Suppressor macrophage treated with lipopolysaccharide for 4 hours (primary cell): ENCODE results near the gene CDC27.
"Not testable (repeated sequence)": the region's sequence is repeated elsewhere in the genome, so short reads cannot be mapped to it uniquely, and the experiment has no call there.

Experiments used
- DNase-seq: peaks from one replicate; pipeline ENCODE4 v3.0.0-alpha.2; 2020

The CDC27 gene

DNA sequence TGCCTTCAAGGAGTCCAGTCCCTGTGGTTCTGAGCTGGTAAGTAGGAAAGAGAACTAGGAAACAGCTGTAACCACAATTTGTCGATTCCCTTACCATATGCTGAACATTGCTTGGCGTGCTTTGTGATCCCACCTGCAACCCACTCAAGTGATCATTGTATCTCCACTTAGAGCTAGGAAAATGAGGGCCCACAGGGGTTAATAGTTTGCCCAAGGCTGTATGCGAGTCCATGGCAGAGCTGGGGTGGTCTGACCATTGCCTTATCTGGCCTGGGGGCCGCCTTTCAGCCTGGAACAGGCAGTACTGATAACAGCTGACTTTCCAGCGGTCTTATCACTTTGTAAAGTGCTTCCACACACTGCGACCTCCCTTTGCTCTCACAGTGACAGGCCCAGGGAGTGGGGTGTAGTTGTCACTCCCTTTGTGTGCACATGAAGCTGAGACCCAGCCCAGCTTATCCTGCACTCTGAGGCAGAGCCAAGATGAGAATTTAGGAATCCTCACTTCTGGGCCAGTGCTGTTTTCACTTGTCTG, 29.9 kb upstream of the CDC27 start:
- no peak for DNase-seq

DNA sequence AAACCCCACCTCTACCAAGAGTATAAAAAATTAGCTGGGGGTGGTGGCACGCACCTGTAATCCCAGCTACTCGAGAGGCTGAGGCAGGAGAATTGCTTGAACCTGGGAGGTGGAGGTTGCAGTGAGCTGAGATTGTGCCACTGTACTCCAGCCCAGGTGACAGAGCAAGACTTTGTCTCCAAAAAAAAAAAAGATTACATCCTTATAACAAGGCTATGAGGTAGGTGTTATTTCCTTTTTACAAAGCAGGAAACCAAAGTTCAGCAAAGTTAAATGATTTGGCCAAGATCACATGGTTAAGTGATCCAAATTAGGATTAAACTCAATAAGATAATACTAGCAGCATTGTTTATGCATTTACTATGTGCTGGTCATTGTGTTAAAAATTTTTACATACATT, 28.2 kb upstream of the CDC27 start:
- DNase-seq: not testable (repeated sequence)

DNA sequence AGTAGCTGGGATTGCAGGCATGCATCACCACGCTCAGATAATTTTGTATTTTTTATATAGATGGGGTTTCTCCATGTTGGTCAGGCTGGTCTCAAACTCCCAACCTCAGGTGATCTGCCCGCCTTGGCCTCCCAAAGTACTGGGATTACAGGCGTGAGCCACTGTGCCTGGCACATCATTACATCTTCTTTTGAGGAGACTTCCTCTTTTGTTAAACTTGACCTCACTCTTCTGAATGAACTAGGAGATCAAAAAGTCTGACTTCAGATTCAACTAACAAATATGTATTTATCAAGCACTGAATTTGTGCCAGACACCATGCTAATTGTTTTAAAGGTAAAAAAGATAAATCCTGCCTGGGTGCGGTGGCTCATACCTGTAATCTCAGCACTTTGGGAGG, 27.7 kb upstream of the CDC27 start:
- not testable (repeated sequence) for DNase-seq

DNA sequence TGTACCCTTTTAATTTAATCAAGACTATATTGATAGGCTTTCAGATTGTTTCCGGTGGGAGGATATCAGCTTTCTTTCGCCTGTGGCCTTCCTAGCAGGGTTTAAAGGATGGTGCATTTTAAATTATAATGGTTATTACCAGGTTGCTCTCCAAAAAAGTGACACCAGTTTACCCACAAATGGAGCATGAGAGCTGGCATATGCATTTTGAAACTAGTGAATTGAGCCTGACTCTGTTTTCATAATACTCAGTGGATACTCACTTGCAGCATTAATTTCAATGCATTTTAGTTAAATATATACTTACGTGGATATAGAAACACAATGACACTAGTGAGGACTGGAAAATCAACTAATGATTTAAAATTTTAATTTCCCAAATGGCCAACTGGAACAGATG, 25.8 kb upstream of the CDC27 start:
- DNase-seq: no peak

DNA sequence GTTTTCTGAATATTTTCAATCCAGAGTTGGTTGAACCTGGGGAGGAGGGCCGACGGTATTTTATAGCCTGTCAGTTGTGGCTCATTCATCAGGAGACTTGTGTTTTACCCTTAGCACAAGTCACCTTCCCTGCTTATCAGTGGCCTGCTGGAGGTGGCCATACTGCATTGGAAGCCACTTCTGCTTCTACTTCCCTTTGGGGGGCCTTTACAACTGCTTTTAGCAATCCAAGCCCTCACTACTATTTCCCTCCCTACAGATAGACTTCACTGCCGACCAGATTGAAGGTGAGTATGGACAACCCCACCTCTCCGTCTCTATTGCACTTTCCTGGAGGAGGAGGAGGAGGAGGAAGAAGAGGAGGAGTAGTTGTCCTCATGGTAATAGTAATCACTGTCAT, 24.4 kb upstream of the CDC27 start:
- no peak for DNase-seq

DNA sequence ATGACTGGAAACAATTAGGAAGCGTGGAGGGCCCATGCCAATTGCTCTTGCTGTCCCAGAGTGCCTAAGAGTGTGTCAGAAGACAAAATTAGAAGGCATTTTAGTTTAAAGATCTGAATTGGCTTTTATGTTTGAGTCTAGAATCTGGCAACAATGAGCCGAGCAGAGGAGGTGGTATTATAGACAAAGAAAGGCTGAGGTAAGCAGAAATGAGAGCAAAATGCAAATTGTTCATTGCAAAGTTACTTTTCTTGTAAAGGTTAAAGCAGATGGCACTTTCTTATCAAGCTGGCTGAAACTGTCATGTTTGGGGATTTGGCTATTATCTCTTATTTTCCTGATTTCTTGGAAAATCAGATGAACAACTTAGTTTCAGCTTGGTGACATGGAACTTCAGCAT, 23.4 kb upstream of the CDC27 start:
- DNase-seq: no peak

DNA sequence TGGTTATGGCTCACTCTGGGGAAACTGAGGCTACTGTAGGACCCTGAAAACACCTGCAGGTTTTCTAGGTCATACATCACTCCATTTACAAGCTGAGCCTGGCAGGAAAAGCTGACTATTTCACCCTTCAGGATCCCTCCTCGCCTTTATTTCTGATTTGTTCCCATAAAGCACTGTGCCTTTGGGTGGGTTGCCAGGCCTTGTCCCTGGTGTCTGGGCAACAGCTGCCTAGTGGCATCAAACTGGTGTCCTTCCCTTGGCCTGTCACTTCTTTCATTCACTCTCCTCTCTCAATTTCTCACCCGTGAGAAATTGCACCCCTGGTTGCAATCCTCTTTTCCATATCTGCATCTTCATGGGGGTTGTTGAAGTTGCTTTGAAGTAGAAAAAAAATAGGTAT, 21.7 kb upstream of the CDC27 start:
- no peak for DNase-seq

DNA sequence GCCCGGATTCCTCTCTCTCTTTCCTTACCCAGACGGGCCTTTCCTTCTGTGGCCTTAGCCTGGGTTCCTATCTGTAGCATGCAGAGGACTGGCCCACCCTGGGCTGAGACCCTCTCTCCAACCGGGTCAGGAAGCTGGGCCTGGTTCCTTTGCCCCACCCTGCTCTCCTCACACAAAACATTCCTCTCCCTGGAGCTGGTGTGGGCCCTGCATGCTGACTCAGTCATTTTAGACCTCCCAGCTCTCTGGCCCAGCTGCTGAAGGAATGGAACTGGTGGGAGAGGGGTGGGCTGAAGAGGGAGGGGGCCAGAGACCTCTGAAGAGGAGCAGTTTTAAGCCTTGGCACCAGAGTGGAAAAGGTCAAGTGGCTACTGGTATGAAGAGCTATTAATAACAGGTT, 21.0 kb upstream of the CDC27 start:
- no peak for DNase-seq

DNA sequence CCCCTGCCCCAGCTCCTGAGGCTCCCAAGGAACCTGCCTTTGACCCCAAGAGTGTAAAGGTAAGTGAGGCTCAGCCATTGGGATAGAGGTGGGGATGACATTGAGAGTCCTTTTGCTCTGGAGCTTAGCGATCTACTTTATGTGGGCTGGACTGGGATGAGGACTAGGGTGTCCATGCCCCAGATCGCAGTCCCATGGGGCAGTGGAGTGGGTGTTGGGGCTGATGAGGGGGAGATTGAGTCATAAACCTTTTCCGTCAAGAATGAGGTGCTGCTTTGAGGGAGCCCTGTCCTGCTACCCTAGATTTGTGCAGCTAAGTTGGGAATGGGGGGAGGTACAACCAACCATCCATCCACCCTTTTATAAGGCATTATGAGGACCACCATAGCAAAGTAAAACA, 20.4 kb upstream of the CDC27 start:
- DNase-seq: no peak

DNA sequence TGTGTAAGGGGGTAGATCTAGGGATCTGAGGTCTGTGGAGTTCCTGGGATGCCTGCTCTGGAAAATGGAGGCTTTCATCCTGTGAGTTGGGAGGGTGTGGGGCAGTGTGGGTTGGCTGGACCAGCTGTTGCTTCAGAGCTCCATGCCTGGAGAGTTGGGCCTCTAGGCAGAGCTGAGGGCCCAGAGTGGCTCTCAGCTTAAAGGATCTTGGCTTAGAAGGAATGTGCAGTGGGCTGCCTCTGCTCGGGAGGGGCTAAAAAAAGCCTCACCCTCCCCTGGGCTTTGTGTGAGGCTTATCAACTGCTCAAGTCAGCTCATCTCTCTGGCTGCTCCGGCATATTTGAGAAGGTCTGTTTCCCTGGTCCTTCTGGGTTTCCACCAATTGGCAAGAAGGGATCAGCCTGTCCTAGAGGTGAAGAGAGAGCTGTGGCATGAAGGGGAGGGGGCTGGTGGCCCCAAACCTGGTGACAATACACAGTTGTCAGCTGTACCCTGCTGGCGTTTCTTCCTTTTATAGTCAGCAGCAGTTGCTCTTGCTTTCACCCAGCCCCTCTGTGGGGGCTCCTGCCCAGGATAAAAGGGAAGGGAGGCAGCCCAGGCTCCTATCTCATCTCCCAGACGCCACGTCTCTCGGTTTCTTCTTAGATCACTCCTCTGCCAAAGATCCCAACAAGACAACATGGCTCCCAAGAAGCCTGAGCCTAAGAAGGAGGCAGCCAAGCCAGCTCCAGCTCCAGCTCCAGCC, 19.8 kb upstream of the CDC27 start, which contains the start of gene MYL4:
Gene MYL4, plus strand, starts transcription at position 605 of the 745 bp plus-strand sequence. Its CDS starts 75 bp downstream, at position 680.
- no peak for DNase-seq

DNA sequence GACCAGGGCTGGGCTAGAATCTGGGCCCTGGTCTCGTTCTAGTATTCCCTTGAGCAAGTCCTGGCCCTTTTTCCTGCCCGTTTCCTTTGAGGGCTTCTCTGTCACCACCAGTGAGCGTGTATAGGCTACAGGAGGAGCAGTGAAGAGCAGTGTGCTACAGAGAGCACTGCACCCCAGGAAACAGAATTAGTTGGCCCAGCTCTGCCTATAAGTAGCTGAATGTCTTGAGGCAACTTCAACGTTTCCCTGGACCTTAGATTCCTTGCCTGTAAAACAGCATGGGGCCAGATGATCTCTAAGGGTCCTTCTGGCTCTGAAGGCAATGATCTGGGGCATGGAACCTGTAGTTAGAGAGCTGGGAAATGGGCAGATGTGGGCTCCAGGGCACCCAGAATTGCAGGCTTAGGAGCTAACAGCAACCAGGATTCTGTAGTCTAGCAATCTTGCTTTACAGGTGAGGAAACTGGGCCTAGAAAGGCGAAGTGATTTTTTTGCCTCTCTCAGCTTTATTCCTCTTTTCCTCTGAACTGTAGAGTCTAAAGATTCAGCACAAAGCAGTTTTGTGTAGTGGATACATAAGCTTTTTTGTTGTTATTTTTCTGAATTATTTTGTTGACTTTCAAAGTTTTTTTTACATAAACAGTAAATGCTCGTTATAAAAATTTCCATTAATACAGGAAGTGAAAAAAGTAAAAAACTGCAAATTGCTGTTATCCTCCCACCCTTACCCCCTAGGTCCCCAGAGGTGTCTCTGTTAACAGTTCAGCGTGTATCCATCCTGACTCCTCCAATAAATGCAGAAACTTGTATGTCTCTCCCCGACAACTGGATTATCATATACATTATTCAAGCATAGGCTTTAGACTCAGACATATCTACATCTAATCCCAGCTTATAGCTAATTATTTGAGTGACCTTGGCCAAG, 18.3 kb upstream of the CDC27 start:
- DNase-seq: no peak

DNA sequence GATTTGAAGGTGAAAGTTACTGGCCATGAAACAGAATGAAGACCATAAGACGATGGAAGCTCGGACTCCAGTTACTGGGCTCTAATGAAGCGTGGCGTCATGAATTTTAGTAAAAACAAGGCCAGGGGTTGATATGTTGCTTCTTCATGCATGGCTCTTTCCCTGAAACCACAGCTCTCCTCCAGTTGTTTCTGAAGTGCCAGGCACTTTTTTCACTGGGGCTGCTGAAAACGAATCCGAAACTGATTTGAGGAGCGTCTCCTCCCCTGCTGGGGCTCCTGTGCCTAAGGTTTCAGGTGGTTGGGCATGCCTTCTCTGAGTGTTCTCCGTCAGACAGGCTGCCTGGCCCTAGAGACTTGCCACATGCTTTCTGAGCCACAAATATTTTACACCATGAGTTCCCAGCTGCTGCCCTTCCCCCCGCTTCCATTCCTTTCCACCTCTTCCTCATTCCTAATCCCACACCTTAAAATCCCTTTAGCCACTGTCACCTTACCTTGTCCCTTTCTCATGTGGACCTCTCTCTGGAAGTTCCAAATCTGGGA, 16.4 kb upstream of the CDC27 start:
- peak; percentile 40 for DNase-seq

DNA sequence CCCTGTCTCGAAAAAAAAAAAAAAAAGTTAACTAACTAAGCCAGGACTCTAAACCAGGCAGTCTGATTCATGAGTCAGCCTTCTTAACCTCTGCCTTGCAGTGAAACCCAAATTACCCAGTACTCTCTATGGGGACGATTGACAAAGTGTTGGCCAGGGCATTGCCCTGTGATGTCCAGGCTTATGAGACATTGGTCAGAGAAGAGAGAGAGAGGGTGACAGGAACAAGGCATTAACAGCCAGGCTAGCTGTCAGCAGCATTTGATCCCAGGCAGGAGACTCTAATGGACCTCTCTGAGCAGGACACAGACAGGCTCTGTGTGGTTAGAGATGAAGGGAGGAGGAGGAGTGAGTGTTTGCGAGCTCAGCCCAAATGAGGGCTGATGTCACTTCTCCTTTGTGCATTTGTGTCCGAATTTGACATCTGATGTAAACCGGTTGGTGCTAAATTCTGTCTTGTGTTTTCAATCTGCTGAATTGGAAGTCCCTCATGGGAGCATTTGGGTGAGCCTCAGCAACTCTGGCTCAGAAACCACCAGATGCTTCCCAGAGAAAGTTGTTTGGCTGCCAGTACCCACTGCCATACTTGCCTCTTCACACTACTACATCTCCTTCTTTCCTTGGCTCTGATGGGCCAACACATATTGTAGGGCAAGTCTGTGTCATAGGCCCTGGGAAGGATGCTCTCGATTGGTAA, 15.8 kb upstream of the CDC27 start:
- DNase-seq: peak; percentile 70

DNA sequence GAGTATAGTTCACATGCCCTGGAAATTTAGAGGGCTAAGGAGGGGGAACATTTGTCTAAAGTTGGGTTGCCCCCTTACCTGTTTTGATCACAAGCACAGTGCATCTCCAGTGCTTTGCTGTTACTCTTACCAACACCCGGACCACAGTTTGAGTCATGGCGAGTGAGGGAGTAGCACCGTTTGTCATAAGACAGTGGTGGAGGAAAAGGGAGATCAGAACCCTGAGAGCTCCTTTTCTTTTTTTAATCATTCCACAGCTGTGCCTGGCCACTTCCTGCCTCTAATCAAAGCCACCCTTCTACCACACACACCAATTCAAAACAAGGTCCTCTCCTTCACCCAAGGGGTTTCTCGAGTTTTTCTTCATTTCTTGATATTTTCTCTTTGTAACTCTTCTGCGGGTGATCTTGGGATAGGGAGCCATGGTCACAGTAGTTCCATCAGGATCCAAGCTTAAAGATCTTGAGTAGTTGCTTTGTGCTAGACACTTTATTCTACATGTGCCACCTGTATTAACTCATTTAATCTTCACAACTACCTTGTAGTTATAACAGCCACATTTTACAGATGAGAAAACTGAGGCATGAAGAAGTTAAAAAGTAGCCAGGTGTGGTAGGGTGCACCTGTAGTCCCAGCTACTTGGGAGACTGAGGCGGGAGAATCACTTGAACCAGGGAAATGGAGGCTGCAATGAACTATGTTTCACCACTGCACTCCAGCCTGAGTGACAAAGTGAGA, 15.1 kb upstream of the CDC27 start:
- peak; percentile 13 for DNase-seq

DNA sequence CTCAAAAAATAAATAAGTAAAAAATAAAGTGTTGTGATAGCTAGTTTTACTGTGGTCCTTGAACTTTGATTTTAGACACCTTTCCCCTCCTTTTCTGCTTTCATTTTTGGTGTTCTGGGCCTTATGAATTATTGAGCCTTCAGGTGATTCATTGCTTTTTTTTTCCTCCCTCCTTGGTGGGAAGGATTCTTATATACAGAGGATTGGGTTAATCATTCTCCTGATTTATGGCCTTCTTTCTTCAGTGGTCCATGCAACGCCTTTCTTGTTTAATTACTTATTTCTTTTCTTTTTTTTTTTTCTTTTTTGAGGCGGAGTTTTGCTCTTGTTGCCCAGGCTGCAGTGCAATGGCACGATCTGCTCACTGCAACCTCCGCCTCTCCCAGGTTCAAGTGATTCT, 12.1 kb upstream of the CDC27 start:
- DNase-seq: no peak

DNA sequence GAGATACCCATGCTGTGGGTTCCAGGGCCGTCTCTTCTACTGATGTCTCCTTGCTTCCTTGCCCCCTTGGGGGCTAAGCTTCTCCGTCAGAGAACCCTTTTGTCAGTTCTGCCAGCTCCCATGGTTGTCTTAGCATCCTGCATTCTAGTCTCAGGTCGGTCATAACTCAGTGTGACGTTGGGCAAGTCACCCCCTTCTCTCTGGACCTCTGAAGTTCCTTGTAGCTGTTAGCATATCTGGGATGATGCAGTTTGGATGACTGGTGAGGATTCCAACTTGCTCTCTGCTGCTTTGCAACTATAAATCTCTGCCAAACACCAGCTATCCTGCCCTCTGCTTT, 11.2 kb upstream of the CDC27 start:
- DNase-seq: peak; percentile 48

DNA sequence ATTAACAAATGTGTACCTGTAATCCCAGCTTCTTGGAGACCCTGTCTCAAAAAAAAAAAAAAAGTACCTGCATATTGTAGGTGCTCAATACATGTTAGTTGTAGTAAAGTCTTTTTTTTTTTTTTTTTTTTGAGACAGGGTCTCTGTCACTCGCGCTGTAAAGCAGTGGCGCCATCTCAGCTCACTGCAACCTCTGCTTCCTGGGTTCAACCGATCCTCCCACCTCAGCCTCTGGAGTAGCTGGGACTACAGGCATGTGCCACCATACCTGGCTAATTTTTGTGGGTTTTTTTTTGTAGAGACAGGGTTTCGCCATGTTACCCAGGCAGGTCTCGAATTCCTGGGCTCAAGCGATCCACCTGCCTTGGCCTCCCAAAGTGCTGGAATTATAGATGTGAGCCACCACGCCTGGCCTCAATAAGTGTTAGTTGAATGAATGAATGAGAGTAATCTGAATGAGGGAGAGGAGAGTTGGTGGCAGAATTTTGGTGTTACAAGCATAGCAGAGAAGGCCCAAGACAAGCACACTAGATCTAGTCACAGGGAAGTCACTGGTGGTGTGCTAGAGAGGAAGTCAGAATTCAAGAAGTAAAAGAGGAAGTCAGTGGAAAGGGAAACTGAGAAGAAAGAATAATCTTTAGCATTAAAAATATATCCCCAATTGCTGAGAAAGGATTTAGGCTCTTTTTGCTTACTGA, 10.7 kb upstream of the CDC27 start:
- DNase-seq: peak; percentile 79

DNA sequence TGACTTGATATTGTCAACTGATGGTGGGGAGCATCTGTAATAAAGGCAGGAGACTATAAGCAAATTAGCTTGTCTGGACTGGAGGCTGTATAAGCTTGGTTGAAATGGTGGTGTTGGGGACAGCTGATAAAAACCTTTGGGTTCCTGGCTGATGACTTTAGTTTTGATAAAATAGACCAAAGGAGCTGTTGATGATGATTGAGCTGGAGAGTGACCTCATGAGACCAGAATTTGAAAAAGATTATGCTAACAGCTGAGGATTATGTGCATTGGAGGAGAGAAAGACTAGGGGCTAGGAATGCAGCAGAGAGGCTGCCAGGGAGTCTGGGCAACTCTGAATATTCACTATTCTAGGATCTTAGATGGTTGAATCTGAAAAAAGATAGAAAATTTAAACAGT, 8.7 kb upstream of the CDC27 start:
- no peak for DNase-seq

DNA sequence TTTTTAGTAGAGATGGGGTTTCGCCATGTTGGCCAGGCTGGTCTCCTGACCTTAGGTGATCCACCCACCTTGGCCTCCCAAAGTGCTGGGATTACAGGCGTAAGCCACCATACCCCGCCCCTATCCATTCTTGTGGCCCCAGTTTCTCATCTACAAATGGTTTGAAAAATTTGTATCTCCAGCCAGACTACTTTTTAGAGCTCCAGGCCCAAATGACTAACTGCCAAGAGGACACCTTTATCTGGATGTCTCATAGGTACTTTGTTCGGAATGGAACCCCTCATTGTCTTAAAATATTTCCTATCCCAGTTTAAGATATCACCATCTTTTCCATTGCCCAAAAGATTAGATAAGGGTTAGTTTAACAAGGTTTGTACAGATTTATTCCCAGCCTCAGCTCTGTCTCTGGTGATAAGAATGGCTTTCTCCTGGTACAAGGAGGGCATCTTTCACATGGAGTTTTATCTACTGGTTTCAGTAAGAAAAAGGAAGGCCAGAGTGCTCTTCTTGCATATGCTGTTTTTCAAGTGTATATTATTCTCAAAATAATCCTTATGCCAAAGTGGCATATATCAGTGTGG, 4.9 kb upstream of the CDC27 start:
- no peak for DNase-seq

DNA sequence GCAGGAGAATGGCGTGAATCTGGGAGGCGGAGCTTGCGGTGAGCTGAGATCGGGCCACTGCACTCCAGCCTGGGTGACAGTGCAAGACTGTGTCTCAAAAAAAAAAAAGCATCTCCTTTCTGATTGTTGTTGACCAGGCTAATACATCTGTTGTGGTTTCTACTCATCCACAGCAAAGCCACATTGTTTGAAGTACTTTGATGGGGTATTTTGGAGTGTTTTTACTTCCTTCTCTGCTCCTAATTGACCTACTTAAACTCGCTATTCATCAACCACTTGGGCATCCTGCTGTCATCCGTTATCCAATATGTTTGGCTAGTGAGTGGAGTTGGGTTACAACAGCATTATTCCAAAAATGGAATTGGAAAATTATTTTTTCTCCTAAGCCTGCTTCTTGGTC, 3.5 kb upstream of the CDC27 start:
- no peak for DNase-seq

DNA sequence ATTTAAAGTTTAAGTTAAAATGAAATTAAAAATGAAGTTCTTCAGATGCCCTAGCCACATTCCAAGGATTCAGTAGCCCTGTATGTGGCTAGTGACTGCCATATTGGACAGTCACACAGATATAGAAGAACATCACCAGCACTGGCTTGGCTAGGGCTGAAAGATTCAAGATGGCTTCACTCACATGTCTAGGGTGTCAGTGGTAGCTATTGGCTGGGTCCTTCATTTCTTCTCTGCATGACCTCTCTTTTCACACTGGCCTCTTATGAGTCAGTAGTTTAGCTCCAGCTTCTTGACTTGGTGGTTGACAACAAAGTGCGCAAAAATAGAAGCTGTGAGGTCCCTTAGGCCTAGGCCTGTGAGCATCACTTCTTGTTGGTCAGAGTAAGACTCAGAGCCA, 1.7 kb upstream of the CDC27 start:
- DNase-seq: no peak
